Measurements from ENCODE around the gene UGP2. TPM values are rescaled to one million over a fixed set of nuclear protein-coding genes. Genes with fewer than 3 reads are reported as not detected.
"Not testable (repeated sequence)": the region's sequence is repeated elsewhere in the genome, so short reads cannot be mapped to it uniquely, and the experiment has no call there.

Gene UGP2
- total RNA-seq, 1 experiment from 2014 or later = 324 TPM

DNA sequence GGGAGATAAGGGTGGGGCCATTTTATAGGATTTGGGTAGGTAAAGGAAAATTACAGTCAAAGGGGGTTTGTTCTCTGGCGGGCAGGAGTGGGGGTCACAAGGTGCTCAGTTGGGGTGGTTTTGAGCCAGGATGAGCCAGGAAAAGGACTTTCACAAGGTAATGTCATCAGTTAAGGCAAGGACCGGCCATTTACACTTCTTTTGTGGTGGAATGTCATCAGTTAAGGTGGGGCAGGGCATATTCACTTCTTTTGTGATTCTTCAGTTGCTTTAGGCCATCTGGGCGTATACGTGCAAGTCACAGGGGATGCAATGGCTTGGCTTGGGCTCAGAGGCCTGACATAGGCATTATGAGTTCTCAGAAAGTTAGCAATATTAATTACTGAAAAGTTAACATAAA is 5.9 kb downstream of the UGP2 start:
- H3K4me3 ChIP-seq (ENCODE audit: insufficient read depth, low read depth, low read length); DNase-seq; H3K27me3 ChIP-seq (ENCODE audit: control insufficient read depth, insufficient read depth, low read length); H3K36me3 ChIP-seq (replicated peaks; ENCODE audit: control insufficient read depth, insufficient read depth, low read length): not testable (repeated sequence)

DNA sequence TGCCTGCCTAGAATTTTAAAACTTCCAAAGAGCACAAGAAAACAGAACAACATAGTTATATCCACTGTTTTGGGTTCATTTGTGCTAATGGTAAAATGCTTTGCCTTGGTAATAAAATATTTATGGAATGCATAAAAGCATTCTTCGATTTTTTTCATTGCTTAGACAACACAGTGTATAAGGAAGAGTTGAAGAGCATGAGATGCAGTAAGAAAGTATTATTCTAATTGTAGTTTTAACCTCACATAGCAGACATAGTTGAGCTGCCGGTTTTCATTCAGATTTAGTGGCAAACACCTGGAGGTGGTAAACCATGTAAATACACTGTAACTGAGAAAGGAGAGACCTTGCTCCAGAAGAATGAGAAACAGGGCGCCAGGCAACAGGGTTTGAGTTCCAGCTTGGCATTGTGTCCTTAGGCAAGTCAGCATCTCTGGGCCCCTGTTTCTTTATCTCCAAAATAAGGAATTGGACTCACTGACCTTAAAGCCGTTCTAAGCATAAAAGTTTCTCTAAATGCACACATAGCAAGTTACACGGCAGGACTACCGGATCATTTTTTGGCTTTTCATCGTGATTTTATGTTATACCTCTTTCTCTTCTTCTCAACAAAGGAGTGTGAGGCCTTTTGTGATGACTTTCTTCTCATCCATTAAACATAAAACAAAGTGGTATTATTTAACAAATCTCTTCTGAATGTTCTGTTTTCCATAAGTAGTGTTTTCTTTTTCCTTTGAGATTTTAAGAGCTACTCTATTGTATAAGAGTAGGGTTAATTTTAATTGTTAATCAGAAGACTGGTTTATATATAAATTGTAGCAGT is 7.9 kb downstream of the UGP2 start:
- no peaks in the 10 kb centered on the region for H3K36me3 ChIP-seq (replicated peaks; ENCODE audit: control insufficient read depth, insufficient read depth, low read length)
- peak; percentile 17 for DNase-seq
- H3K4me3 ChIP-seq (ENCODE audit: insufficient read depth, low read depth, low read length) = no peak overlapping the region
- no peaks in the 10 kb centered on the region for H3K27me3 ChIP-seq (ENCODE audit: control insufficient read depth, insufficient read depth, low read length)

DNA sequence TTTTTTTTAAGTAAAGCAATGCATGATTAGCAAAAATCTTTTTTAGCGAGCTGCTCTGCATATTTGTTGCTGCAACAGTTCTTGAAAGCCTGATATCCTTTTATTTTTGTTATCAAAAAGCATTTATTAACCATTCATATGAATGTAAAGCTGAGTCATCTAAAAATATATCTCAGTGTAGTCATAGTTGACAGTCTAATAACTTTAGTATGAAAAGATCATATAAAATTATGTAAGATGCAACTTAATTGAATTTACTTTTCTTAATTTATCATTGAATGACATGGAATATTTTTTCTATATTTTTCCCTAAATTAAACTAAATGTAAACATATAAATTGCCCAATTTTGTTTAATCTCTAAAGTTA is 8.5 kb downstream of the UGP2 start:
- Histone ChIP-seq H3K36me3 (replicated peaks; ENCODE audit: control insufficient read depth, insufficient read depth, low read length) (no peaks in the 10 kb centered on the region), H3K27me3 (ENCODE audit: control insufficient read depth, insufficient read depth, low read length) (no peaks in the 10 kb centered on the region), H3K4me3 (ENCODE audit: insufficient read depth, low read depth, low read length) (no peak overlapping the region)
- no peak for DNase-seq

DNA sequence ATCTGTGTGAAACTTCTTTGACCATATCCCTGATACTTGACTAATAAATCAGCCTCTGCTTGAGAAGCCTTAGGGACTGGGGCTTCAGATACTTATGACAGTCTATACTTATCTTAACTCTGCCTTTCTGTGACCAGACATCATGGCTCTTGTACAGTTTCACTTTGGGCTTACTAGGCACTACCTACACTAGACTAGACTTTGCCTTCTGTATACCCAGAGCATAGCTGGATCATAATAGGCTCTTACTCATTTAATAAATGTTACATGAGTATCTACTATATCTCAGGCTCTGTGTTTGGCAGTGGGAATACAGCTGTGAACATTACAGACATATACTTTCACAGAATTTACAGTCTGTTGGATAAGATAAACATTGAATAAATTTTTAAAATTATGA is 9.0 kb downstream of the UGP2 start:
- Histone ChIP-seq H3K27me3 (ENCODE audit: control insufficient read depth, insufficient read depth, low read length) (no peaks in the 10 kb centered on the region), H3K36me3 (replicated peaks; ENCODE audit: control insufficient read depth, insufficient read depth, low read length) (no peaks in the 10 kb centered on the region), H3K4me3 (ENCODE audit: insufficient read depth, low read depth, low read length) (no peak overlapping the region)
- DNase-seq = no peak

DNA sequence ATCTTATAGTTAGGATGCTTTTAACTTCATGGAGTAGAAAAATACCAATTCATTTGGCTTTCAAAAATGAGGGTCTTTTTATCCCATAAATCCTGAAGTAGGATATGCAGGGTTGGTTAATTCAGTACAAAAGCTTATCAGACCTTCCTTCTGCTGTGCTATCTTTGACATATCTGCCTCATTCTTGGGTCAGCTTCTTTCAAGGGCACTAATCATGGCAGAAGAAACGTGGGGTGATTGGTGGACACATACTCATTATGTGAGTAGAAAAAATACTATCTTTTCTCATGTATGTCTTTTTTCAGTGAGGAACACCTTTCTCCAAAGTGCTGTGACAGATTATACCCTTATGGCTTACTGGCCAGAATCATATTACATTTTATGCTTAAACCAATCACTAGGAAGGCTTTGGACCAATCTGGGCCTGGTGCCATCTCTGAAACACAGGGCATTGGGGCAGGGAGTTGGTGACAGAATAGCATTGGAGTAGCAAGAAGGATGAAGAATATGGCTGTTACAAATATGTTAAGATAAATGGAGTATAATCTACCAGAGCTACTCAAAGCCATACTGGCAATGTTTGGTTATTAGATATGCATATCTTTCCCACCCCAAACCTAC is 10.1 kb downstream of the UGP2 start:
- Histone ChIP-seq H3K4me3 (ENCODE audit: insufficient read depth, low read depth, low read length) (no peak overlapping the region), H3K36me3 (replicated peaks; ENCODE audit: control insufficient read depth, insufficient read depth, low read length) (peaks cover 8% of the 10 kb centered on the region), H3K27me3 (ENCODE audit: control insufficient read depth, insufficient read depth, low read length) (no peaks in the 10 kb centered on the region)
- DNase-seq = no peak

DNA sequence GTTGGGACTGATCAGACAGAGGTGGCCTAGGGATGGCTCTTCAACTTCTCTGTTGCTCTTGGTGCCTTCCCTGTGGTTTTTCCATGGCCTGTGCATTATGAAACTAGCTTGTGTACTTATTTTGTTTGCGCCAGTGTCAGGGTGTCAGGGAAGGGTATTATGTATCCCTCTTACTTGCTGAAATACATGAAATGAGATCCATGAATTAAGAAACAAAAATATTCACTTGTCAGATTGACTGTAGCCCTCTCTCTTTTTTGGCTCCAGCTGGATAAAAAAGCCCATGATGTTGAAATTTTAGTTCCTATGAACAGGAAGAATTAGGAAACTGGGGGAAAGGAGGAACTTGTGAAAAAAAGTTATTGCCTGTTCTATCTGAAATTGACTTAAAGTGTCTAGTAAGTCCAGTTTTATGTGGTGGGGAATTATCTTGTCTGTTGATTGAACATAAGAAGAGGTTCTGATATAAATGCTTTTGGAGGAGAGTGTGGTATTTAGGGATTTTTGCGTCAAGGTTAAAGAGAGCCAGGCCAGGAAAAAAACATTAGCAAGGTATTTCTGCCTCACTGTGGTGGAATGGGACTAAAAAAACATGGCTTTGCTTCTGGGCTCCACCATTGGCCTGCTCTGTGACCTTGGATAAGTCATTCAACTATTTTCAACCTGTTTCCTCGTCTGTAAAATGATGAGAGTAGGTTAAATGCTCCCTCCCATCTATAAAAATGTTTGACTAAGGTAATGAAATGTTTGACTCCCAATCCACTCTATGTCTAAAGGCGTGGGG is 12.0 kb downstream of the UGP2 start:
- no peak overlapping the region for H3K4me3 ChIP-seq (ENCODE audit: insufficient read depth, low read depth, low read length)

DNA sequence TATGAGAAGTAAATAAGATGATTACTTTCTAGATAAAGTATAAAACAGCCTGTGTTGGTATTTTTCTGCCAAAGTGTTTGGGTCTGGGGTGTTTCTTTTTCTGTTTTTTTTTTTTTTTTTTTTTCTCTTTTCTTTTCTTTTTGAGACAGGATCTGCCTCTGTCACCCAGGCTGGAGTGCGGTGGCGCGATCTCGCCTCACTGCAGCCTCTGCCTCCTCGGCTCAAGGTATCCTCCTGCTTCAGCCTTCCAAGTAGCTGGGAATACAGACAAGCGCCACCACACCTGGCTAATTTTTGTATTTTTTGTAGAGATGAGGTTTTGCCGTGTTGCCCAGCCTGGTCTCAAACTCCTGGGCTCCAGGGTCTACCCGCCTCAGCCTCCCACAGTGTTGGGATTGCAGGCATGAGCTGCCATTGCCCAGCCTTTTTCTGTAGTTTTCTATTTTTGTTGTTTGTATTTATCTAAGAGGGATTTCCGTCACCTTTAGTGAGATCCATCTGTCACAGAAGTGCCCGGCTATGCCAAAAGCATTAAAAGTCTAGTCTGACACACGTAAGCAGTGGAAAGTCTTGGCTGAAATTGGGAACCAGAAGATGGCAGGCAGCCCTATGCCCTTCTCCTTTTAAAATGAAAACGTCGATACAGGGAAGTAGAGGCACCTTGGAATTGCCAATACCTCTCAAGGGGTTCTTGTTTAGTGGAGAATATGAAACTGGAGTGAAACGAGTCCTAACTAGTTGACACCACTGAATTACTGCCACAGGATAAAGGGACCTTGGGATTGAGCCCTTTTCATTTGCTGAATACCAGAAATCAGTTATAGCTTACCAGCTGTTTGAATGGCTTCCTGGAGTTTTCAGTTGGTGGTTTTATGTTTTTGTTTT is 14.0 kb downstream of the UGP2 start:
- no peaks in the 10 kb centered on the region for H3K27me3 ChIP-seq (ENCODE audit: control insufficient read depth, insufficient read depth, low read length)
- no peak overlapping the region for H3K4me3 ChIP-seq (ENCODE audit: insufficient read depth, low read depth, low read length)
- H3K36me3 ChIP-seq (replicated peaks; ENCODE audit: control insufficient read depth, insufficient read depth, low read length) = peaks cover 32% of the 10 kb centered on the region
- no peak for DNase-seq

More for the DNA sequence above, 12.0 kb downstream of the UGP2 start:
- Histone ChIP-seq H3K36me3 (replicated peaks; ENCODE audit: control insufficient read depth, insufficient read depth, low read length) (peaks cover 19% of the 10 kb centered on the region), H3K27me3 (ENCODE audit: control insufficient read depth, insufficient read depth, low read length) (no peaks in the 10 kb centered on the region)
- no peak for DNase-seq

DNA sequence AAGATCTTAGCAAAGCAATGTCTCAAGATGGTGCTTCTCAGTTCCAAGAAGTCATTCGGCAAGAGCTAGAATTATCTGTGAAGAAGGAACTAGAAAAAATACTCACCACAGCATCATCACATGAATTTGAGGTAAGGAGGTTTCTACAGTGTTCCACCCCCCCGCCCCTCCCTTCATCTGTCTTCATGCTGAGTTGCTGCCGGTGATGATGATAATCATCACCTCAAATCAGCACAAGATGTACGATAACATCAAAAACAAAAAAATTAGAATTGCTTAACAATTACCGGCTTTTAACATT is 14.6 kb downstream of the UGP2 start:
- no peaks in the 10 kb centered on the region for H3K27me3 ChIP-seq (ENCODE audit: control insufficient read depth, insufficient read depth, low read length)
- no peak overlapping the region for H3K4me3 ChIP-seq (ENCODE audit: insufficient read depth, low read depth, low read length)
- H3K36me3 ChIP-seq (replicated peaks; ENCODE audit: control insufficient read depth, insufficient read depth, low read length) = peaks cover 34% of the 10 kb centered on the region
- no peak for DNase-seq

DNA sequence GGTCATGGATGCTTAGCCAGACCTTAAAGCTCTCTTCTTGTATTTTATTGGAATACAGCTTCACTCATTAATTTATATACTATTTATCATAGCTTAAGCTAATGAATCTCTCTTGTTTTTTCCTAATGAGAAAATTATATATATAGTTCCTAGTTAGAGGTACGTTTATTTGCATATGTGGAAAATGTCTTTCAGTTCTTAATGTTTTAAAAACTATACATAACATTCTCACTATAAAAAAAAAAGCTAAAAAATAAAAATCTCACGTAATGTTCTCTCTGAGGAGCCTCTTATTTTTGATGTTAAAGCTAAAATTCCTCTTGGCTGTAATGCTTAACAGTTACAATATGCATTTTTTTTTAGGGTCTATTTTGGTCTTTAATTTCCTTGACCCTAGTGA is 16.6 kb downstream of the UGP2 start:
- Histone ChIP-seq H3K4me3 (ENCODE audit: insufficient read depth, low read depth, low read length) (no peak overlapping the region), H3K27me3 (ENCODE audit: control insufficient read depth, insufficient read depth, low read length) (no peaks in the 10 kb centered on the region), H3K36me3 (replicated peaks; ENCODE audit: control insufficient read depth, insufficient read depth, low read length) (peaks cover 46% of the 10 kb centered on the region)
- no peak for DNase-seq

DNA sequence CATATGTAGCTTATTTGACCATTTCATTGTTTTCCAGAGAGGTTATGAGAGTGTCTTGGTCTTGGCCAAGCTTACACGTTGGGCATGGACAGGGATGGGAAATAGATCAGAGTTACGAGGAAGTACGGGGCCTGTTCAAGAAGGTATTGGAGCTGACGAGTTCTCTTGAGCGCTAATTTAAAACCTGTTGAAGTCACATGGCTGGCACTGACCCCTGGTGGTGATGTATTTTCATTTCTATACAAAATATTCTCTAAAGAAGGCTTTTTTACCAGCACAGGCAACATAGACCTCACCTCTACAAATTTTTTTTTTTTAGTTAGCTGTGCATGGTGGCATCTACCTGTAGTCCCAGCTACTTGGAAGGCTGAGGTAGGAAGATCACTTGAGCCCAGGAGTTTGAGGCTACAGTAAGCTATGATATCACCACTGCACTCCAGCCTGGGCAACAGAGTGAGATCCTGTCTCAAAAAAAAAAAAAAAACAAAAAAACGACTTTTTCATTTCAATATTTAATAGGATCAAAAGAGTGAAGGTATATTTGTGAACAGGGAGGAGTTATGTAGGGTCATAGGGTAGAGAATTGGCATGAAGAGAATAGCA is 19.6 kb downstream of the UGP2 start:
- no peaks in the 10 kb centered on the region for H3K27me3 ChIP-seq (ENCODE audit: control insufficient read depth, insufficient read depth, low read length)

DNA sequence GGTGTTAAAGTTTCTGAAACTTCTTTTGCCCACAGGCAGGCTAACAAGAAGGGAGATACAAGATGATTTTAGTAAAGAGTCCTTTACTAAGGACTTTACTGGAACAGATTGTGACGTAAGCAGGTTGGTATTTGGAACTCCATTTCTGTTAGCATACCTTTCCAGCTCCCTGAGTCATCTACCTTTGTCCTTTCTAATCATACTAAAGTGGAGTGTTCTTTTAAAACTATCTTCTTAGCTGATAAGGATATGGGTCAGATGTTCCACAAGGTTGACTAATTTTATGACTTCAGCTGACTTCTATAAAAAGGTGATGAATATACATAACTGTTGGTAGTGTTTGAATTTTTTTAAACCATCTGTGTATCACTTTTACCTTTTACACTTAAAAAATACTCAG is 21.1 kb downstream of the UGP2 start:
- peaks cover 50% of the 10 kb centered on the region for H3K36me3 ChIP-seq (replicated peaks; ENCODE audit: control insufficient read depth, insufficient read depth, low read length)
- H3K27me3 ChIP-seq (ENCODE audit: control insufficient read depth, insufficient read depth, low read length) = no peaks in the 10 kb centered on the region
- DNase-seq = no peak
- no peak overlapping the region for H3K4me3 ChIP-seq (ENCODE audit: insufficient read depth, low read depth, low read length)

More for the DNA sequence above, 19.6 kb downstream of the UGP2 start:
- DNase-seq = no peak
- Histone ChIP-seq H3K4me3 (ENCODE audit: insufficient read depth, low read depth, low read length) (no peak overlapping the region), H3K36me3 (replicated peaks; ENCODE audit: control insufficient read depth, insufficient read depth, low read length) (peaks cover 57% of the 10 kb centered on the region)

DNA sequence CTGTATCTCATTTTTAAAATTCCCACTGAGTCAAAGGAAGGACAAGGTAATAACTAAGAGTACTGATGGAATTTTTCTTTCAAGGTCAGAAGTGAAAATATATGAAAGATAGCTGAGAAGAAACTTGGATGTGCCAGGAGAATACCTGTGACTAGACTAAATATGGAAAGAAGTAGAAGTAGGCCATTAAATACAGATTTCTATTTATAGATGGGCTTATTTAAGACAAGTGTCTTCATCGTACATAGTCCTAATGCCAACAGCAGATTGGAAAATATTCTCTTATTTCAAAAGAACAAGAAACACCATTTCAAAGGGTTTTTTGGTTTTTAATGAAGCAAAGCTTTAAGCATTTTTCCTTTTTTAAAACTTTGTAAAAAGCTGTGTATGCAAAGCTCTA is 22.0 kb downstream of the UGP2 start:
- no peaks in the 10 kb centered on the region for H3K27me3 ChIP-seq (ENCODE audit: control insufficient read depth, insufficient read depth, low read length)
- H3K36me3 ChIP-seq (replicated peaks; ENCODE audit: control insufficient read depth, insufficient read depth, low read length) = peaks cover 46% of the 10 kb centered on the region
- no peak overlapping the region for H3K4me3 ChIP-seq (ENCODE audit: insufficient read depth, low read depth, low read length)
- no peak for DNase-seq

DNA sequence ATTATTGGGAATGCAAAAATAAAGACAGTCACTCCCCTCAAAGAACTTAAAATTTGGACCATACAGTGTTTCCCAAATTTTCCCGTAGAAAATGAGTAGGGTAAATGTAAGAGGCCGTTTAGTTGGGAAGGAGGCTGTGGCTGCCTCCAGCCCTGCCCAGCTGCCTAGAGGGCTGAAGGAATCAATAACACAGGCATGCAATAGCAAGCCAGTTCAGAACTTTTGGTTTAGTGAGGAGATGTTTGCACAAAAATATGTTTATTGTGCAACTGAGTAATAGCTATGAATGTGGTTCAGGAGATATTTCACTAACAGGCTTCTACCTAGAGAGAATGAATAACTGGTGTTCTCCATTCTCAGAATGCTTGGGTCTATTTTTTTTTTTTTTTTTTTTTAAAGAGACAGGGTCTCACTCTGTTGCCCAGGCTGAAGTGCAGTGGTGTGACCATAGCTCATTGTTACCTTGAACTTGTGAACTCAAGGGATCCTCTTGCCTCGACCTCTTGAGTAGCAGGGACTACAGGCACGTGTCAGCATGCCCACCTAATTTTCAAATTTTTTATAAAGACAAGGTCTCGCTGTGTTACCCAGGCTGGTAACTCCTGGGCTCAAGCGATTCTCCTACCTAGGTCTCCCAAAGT is 23.6 kb downstream of the UGP2 start:
- H3K27me3 ChIP-seq (ENCODE audit: control insufficient read depth, insufficient read depth, low read length) = no peaks in the 10 kb centered on the region
- peaks cover 33% of the 10 kb centered on the region for H3K36me3 ChIP-seq (replicated peaks; ENCODE audit: control insufficient read depth, insufficient read depth, low read length)
- no peak overlapping the region for H3K4me3 ChIP-seq (ENCODE audit: insufficient read depth, low read depth, low read length)
- DNase-seq = no peak
